ENCODE measurements around the gene B4GALNT3.

The B4GALNT3 gene

DNA sequence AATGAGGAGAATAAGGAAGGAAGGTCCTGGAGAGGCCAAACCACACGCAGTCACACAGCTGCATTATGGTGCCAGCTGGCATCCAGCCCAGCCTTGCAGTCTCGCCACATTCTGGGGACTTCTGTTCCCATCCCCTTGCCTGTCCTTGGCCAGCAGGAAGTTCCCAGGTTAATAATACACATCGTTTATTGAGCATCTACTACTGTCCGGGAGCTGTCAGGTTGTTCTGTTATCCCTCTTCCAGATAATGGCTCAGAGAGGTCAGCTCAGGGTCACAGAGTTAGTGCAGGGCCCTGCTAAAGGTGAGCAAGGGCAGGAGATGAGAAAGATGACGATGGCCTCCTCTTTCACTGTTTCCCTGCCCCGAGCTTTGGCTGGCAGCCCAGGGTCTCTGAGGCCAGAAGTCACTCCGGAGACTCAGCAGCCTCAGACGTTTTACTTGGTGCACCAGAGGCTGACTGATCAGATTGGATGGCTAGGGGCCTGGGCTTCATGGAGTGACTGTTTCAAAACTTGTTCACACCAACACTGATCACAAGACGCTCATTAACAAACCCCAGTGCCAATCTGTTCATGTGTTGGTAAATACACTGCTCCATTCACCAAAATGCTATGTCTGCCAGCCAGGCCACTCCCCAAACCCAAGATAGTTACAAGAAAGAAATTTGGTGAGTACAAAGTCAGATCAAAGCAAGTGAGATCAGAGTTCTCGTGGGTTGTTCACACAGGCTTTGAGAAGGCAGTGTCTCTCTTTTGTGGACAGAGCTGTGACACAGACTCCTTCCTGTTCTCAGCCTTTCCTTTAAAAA, 79.2 kb downstream of the B4GALNT3 start:
- no peak for DNase-seq (ENCODE audit: low read depth in 3 of 3)

GRCh38 chr12:539540-540310, 80.0 kb downstream of the B4GALNT3 start:
- DNase-seq (ENCODE audit: low read depth in 3 of 3), result no peak

DNA sequence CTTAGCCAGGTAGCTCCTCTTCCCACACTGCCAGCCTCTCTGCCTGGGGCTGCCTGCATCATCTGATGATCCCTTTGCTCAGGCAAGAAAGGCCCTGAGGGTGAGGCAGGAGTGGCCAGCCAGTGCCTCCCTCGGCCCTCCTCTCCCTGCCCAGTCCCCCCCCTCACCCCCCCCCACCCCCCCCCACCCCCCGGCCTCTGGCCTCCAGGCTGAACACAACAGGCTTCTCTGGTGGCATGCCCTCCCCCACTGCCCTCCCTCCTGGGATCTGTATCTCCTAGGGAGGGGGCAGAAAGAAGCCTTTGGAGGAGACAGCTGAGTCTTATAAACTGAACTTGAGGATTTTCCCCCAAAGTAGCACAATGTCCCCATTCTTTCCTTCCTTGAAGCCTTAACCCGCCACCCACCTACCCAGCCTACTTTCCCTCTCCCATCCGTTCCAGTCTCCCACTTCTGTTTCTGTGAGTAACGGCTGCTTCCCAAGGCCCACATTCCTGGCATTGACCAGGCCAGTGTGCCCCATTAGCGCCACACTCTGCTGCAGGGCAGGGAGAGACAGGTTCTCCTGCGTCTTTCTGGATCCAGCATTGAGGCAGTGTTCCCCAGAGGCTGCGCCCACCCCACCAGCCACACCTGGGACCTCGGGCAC, 82.1 kb downstream of the B4GALNT3 start:
- DNase-seq (ENCODE audit: low read depth in 3 of 3), result no peak

GRCh38 chr12:542395-543113, 82.8 kb downstream of the B4GALNT3 start:
- no peak for DNase-seq (ENCODE audit: low read depth in 3 of 3)

DNA sequence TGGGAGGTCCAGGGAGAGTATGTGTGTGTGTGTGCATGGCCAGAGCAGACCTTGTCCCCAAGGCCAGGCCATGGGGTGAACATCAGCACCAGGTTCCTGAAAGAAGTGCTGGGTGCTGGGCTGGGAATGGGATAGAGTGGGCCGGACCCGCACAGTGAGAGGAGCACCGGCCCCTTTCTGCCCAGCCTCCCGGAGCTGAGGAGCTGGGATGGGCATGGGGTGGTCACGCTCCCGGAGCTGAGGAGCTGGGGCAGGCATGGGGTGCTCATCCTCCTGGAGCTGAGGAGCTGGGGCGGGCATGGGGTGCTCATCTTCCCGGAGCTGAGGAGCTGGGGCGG, 83.3 kb downstream of the B4GALNT3 start:
- DNase-seq (ENCODE audit: low read depth in 3 of 3), result no peak

- no peak for DNase-seq (ENCODE audit: low read depth in 3 of 3)
Measured at GRCh38 chr12:544142-544541, 84.4 kb downstream of the B4GALNT3 start.

GRCh38 chr12:544941-545635, 85.3 kb downstream of the B4GALNT3 start:
- DNase-seq (ENCODE audit: low read depth in 3 of 3), result no peak

GRCh38 chr12:545835-546234, 86.1 kb downstream of the B4GALNT3 start:
- no peak for DNase-seq (ENCODE audit: low read depth in 3 of 3)

DNA sequence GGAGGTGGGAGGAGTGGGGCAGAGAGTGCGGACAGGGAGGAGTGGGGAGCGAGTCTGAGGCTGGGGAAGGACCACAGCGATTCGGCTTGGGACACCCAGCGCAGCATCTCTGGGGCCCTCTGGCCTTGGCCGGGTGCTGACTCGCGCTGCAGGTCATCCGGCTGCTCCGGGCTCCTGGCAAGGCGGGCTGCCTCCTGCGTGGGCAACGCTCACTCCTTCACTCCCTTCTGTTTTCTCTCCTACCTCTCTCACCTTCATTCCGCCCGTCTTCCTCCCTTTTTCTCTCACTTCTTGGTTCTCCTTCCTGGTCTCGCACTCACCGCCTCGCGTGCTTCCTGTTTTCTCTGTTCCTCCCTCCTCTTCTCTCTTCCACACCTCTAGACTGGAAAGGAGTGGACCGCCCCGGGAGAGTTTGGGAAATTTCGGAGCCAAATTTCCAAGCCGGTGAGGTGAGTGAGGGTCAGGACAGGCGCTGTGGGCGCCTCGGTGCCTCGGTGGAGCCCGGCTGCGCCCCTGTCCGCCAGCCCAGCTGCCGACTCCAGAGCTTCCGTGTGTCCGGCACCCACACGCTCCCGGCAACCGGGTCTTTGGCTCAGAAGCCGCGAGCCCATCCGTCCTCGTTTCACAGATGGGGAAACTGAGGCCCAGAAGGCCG, 86.7 kb downstream of the B4GALNT3 start:
- no peak for DNase-seq (ENCODE audit: low read depth in 3 of 3)

- DNase-seq (ENCODE audit: low read depth in 3 of 3), result peak; percentile 48 to 67 (median 66)
Measured at GRCh38 chr12:546920-547845, 87.4 kb downstream of the B4GALNT3 start.

GRCh38 chr12:547883-548470, 88.2 kb downstream of the B4GALNT3 start:
- DNase-seq (ENCODE audit: low read depth in 3 of 3), result no peak

DNA sequence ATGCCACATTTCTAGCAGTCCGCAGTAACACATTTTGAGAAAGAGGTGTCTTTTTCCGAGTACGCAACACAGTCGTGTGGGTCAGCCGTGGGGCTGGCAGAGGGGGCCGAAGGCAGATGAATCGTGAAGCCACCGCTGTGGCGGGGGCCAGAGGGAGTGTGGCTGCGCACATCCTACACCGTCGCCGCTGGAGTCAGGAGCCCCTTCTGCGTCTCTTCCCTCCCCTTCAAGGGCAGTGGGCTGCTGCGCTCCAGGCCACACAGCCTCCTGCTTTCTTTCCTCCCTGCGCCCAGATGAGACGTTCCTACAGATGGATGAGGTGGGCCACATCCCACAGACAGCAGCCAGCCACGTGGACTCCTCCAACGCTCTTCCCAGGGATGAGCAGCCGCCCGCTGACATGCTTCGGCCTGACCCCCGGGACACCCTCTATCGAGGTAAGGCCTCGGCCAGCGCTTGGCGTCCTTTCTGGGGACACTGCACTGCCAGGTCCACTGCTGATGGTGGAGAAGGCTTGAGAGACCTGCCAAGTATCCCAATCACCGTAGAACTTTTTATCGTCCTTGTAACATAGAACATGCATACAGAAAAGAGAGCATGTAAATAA, 89.8 kb downstream of the B4GALNT3 start:
- DNase-seq (ENCODE audit: low read depth in 3 of 3), result no peak

- no peak for DNase-seq (ENCODE audit: low read depth in 3 of 3)
Measured at GRCh38 chr12:550473-551260, 90.9 kb downstream of the B4GALNT3 start.

DNA sequence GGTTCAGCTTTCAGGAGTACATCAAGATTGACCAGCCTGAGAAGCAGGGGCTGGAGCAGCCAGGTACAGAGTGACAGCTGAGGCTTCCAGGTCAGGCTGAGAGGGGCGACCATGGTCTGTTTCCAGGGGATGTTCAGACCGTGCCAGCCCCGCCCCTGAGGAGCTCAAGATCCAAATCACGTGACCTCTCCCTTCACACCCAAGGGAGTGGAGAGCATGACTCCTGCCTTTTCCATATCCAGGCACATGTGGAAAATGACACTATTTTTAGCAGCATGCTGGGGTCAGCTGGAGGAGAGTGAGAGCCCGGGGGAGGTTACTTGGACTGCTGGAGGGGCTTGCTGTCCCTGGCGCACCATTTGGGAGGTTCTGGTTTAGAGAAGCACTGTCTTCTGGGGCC, 92.7 kb downstream of the B4GALNT3 start:
- DNase-seq (ENCODE audit: low read depth in 3 of 3), result no peak

DNA sequence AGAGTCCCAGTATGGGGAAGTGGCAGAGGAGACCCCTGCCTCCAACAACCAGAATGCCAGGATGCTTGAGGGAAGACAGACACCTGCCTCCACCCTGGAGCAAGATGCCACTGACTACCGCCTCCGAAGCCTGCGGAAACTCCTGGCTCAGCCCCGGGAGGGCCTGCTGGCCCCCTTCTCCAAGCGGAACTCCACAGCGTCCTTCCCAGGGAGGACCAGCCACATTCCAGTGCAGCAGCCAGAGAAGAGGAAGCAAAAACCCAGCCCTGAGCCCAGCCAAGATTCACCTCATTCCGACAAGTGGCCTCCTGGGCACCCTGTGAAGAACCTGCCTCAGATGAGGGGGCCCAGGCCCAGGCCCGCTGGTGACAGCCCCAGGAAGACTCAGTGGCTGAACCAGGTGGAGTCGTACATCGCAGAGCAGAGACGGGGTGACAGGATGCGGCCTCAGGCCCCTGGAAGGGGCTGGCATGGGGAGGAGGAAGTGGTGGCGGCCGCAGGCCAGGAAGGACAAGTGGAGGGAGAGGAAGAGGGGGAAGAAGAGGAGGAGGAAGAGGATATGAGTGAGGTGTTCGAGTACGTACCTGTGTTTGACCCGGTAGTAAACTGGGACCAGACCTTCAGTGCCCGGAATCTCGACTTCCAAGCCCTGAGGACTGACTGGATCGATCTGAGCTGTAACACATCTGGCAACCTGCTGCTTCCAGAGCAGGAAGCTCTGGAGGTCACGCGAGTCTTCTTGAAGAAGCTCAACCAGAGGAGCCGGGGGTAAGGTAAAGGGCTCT, 93.7 kb downstream of the B4GALNT3 start:
- no peak for DNase-seq (ENCODE audit: low read depth in 3 of 3)

DNA sequence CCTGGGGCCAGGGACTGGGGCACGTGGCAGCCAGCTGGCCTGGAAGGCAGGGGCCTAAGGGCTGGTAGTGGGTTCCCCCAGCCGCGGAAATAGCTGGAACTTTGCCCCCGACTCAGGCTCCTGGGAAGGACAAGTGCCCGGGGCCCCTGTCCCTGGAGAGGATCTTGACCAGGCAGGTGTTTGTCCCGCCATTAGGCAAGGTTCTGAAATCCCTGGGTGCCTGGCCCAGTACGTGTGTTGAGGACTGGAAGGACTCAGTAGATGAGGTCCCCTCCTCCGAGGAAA, 94.2 kb downstream of the B4GALNT3 start:
- DNase-seq (ENCODE audit: low read depth in 3 of 3), result no peak

- DNase-seq (ENCODE audit: low read depth in 3 of 3), result no peak
Measured at GRCh38 chr12:556498-556897, 96.8 kb downstream of the B4GALNT3 start.

- no peak for DNase-seq (ENCODE audit: low read depth in 3 of 3)
Measured at GRCh38 chr12:558580-558979, 98.8 kb downstream of the B4GALNT3 start.

Measured in stimulated activated CD4-positive, alpha-beta T cell treated with anti-CD3 and anti-CD28 coated beads, TNF-alpha, amount 100 ng/mL, for 48 hours (primary cell).